ENCODE measurements around the gene KAT6B. TPM values are rescaled to one million over a fixed set of nuclear protein-coding genes. Genes with fewer than 3 reads are reported as not detected.

KAT6B gene
- total RNA-seq, 1 donor from 2014 or later: 21.3 TPM

DNA sequence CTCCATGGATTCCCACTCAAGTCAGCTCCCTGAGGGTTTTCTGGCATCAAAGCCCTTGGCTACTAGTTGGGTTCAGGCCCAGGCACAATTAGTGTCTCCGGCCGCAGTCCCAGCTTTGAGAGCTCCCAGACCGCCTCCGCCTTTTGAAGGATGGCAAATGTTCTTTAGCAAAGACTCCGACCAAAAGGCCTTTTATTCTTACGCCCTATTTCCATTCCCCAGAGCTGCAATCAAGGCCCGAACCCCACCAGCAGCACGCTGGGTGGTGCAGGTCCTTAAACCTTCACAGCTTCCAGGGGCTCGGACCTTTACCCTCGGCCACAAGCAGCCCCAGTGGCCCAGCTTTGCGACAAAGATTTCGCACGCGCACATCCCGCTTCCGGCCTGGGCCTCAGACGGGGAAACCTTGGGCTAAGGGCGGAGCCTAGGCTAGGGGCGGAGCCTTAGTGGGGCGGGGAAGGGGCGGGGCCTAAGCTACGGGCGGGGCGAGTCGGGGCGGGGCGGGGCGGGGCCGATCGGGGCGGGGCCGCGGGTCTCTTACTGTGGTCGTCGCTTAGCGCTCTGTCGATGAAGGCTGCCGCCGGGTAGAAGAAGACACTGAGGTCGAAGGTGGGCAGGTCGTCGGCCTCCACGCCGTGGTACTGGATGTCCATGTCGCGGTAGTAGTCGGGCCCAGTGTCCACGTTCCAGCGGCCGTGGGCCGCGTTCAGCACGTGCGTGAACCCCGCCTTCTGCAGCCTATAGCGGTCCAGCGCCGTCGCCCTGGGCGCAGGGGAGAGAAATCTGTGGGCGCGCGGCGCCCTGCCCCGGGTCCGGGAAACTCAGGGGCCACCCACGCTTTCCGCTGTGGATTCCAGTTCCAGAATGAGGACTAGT, 217.1 kb downstream of the KAT6B start:
- H3K4me1 Mint-ChIP-seq: peaks cover 7% of the 10 kb centered on the region
- TF ChIP-seq EZH2 (IDR thresholded peaks at IDR 0.05) (no peak), EZH2phosphoT487 (IDR thresholded peaks at IDR 0.05) (no peak)
- TF ChIP-seq, protein P1, sequence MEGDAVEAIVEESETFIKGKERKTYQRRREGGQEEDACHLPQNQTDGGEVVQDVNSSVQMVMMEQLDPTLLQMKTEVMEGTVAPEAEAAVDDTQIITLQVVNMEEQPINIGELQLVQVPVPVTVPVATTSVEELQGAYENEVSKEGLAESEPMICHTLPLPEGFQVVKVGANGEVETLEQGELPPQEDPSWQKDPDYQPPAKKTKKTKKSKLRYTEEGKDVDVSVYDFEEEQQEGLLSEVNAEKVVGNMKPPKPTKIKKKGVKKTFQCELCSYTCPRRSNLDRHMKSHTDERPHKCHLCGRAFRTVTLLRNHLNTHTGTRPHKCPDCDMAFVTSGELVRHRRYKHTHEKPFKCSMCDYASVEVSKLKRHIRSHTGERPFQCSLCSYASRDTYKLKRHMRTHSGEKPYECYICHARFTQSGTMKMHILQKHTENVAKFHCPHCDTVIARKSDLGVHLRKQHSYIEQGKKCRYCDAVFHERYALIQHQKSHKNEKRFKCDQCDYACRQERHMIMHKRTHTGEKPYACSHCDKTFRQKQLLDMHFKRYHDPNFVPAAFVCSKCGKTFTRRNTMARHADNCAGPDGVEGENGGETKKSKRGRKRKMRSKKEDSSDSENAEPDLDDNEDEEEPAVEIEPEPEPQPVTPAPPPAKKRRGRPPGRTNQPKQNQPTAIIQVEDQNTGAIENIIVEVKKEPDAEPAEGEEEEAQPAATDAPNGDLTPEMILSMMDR (IDR thresholded peaks at IDR 0.05): no peak
- peak; percentile 4 for DNase-seq (ENCODE audit: low spot score)
- Histone ChIP-seq H3K9me3 (ENCODE audit: low read depth) (no peaks in the 10 kb centered on the region), H3K4me1 (no peaks in the 10 kb centered on the region), H3K79me2 (ENCODE audit: low read depth) (no peaks in the 10 kb centered on the region), H4K20me1 (ENCODE audit: low read depth) (no peaks in the 10 kb centered on the region), H3K36me3 (no peaks in the 10 kb centered on the region), H2AFZ (replicated peaks) (no peak overlapping the region), H3K4me2 (no peak overlapping the region), H3K4me3 (no peak overlapping the region), H3K27me3 (peaks cover 6% of the 10 kb centered on the region), H3K9ac (no peak overlapping the region), H3F3A (ENCODE audit: low read depth) (no peaks in the 10 kb centered on the region), H3K27ac (no peak overlapping the region)
- H3K27ac Mint-ChIP-seq: no peak overlapping the region
- no peak overlapping the region for H3K4me3 Mint-ChIP-seq
- no peaks in the 10 kb centered on the region for H3K9me3 Mint-ChIP-seq
- no peaks in the 10 kb centered on the region for H3K27me3 Mint-ChIP-seq (ENCODE audit: insufficient read depth, low read depth)
- no peaks in the 10 kb centered on the region for H3K36me3 Mint-ChIP-seq

DNA sequence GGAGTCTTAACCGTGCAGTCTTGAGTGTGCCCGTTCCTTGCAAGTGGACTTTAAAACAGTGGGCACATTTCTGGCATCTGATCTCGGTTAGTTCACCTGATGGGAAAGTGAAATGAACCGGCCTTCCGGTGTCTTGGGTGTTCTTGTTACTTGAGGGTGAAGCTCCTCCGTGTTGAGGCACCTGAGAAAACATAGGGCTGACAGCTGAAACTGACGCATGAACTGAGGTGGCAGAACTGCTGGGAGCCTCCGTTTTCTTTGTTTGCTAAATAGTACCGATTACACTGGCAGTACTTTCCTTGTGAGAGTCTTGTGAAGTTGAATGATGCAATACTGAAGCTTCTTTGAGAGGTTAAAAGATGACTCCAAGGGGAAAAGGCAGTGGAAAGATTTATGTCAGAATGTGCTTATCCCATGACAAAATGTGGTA, 222.3 kb downstream of the KAT6B start:
- no peak overlapping the region for H3K27ac ChIP-seq
- no peak for DNase-seq (ENCODE audit: low spot score)

GRCh38 chr10:75049316-75050148, 223.1 kb downstream of the KAT6B start:
- H3K9me3 Mint-ChIP-seq: no peaks in the 10 kb centered on the region
- H3K27ac Mint-ChIP-seq: no peak overlapping the region
- no peaks in the 10 kb centered on the region for H3F3A ChIP-seq (ENCODE audit: low read depth)
- no peak overlapping the region for H3K27ac ChIP-seq
- no peaks in the 10 kb centered on the region for H4K20me1 ChIP-seq (ENCODE audit: low read depth)
- no peak overlapping the region for H3K9ac ChIP-seq
- peaks cover 22% of the 10 kb centered on the region for H3K4me1 Mint-ChIP-seq
- DNase-seq (ENCODE audit: low spot score): peak; percentile 7
- H3K4me1 ChIP-seq: peaks cover 6% of the 10 kb centered on the region
- peak overlapping the region; percentile 29 for H2AFZ ChIP-seq (replicated peaks)
- no peaks in the 10 kb centered on the region for H3K79me2 ChIP-seq (ENCODE audit: low read depth)
- no peaks in the 10 kb centered on the region for H3K27me3 ChIP-seq
- TF ChIP-seq EZH2 (IDR thresholded peaks at IDR 0.05) (no peak), EZH2phosphoT487 (IDR thresholded peaks at IDR 0.05) (no peak)
- TF ChIP-seq, protein P1 (IDR thresholded peaks at IDR 0.05): no peak
- no peaks in the 10 kb centered on the region for H3K36me3 ChIP-seq
- no peaks in the 10 kb centered on the region for H3K36me3 Mint-ChIP-seq
- no peaks in the 10 kb centered on the region for H3K9me3 ChIP-seq (ENCODE audit: low read depth)
- no peak overlapping the region for H3K4me3 ChIP-seq
- peaks cover 5% of the 10 kb centered on the region for H3K27me3 Mint-ChIP-seq (ENCODE audit: insufficient read depth, low read depth)
- H3K4me3 Mint-ChIP-seq: no peak overlapping the region
- no peak overlapping the region for H3K4me2 ChIP-seq

More for the DNA sequence above, 222.3 kb downstream of the KAT6B start:
- Mint-ChIP-seq H3K36me3 (no peaks in the 10 kb centered on the region), H3K4me1 (peaks cover 22% of the 10 kb centered on the region), H3K27ac (no peak overlapping the region), H3K9me3 (no peaks in the 10 kb centered on the region), H3K27me3 (ENCODE audit: insufficient read depth, low read depth) (peaks cover 5% of the 10 kb centered on the region), H3K4me3 (no peak overlapping the region)
- peaks cover 6% of the 10 kb centered on the region for H3K27me3 ChIP-seq
- TF ChIP-seq, protein P1 (IDR thresholded peaks at IDR 0.05): no peak
- TF ChIP-seq EZH2phosphoT487 (IDR thresholded peaks at IDR 0.05) (no peak), EZH2 (IDR thresholded peaks at IDR 0.05) (no peak)
- H3K9me3 ChIP-seq (ENCODE audit: low read depth): no peaks in the 10 kb centered on the region
- H4K20me1 ChIP-seq (ENCODE audit: low read depth): no peaks in the 10 kb centered on the region
- no peak overlapping the region for H3K9ac ChIP-seq
- no peak overlapping the region for H3K4me3 ChIP-seq
- peaks cover 6% of the 10 kb centered on the region for H3K4me1 ChIP-seq
- no peak overlapping the region for H2AFZ ChIP-seq (replicated peaks)
- no peaks in the 10 kb centered on the region for H3K79me2 ChIP-seq (ENCODE audit: low read depth)
- no peaks in the 10 kb centered on the region for H3F3A ChIP-seq (ENCODE audit: low read depth)
- H3K36me3 ChIP-seq: no peaks in the 10 kb centered on the region
- no peak overlapping the region for H3K4me2 ChIP-seq

Data from neural progenitor cell (in vitro differentiated cells).